ENCODE measurements around the gene CYFIP2. TPM values are rescaled to one million over a fixed set of nuclear protein-coding genes. Genes with fewer than 3 reads are reported as not detected.

The CYFIP2 gene
- total RNA-seq, 4 donors from 2014 or later, result 46.5 to 155 (median 57.2) TPM

DNA sequence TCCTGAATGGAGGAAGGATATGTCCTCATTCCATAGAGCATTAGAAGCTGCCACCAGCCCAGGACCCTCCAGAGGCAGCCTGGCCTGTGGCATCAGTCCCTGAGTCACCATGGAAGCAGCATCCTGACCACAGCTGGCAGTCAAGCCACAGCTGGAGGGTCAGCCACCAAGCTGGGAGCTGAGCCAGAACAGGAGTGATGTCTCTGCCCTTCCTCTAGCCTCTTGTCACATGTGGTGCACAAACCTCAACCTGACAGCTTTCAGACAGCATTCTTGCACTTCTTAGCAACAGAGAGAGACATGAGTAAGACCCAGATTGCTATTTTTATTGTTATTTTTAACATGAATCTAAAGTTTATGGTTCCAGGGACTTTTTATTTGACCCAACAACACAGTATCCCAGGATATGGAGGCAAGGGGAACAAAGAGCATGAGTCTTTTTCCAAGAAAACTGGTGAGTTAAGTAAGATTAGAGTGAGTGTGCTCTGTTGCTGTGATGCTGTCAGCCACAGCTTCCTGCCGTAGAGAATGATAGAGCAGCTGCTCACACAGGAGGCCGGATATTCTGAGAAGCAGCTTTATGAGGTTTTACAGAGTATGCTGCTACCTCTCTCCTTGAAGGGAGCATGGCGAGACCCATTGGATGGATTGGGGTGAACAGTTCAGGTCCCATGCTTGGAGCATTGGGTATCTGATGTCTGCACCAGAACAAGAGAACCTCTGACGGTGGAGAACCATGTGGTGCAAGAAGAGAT is 13.0 kb upstream of the CYFIP2 start:
- peak; percentile 52 to 71 (median 57) for DNase-seq
- no peak overlapping the region for H3K4me3 ChIP-seq
- peak overlapping the region; percentile 9 to 54 (median 34) for H3K27ac ChIP-seq
- H3K4me1 ChIP-seq, result peaks cover 0 to 10% (median 2%) of the 10 kb centered on the region in 4 donors
- no peaks in the 10 kb centered on the region for H3K27me3 ChIP-seq
- TF ChIP-seq POLR2A (IDR thresholded peaks at IDR 0.05), result no peak
- TF ChIP-seq, protein P1, sequence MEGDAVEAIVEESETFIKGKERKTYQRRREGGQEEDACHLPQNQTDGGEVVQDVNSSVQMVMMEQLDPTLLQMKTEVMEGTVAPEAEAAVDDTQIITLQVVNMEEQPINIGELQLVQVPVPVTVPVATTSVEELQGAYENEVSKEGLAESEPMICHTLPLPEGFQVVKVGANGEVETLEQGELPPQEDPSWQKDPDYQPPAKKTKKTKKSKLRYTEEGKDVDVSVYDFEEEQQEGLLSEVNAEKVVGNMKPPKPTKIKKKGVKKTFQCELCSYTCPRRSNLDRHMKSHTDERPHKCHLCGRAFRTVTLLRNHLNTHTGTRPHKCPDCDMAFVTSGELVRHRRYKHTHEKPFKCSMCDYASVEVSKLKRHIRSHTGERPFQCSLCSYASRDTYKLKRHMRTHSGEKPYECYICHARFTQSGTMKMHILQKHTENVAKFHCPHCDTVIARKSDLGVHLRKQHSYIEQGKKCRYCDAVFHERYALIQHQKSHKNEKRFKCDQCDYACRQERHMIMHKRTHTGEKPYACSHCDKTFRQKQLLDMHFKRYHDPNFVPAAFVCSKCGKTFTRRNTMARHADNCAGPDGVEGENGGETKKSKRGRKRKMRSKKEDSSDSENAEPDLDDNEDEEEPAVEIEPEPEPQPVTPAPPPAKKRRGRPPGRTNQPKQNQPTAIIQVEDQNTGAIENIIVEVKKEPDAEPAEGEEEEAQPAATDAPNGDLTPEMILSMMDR (IDR thresholded peaks at IDR 0.05), result no peak
- no peaks in the 10 kb centered on the region for H3K36me3 ChIP-seq
- no peaks in the 10 kb centered on the region for H3K9me3 ChIP-seq

DNA sequence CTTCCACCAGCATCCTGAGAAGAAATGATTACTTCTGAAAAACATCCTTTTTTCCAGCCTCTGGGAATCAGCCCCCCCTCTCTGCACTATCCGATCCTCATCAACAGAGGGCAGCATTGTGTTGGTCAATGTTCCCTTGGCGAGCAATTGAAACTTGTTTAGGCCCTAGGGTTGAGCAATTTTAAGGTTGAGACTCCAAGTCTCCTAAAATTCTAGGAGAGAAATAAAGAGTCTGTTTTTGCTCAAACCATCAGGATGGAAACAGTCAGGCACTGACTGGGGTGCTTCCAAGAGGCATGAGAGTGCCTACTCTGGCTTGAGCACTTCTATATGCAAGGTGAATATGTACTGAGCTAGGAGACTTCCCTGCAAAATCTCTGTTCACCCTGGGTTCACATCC is 12.4 kb upstream of the CYFIP2 start:
- Histone ChIP-seq H3K27ac (peak overlapping the region in 1 of 4 donors; percentile 54), H3K36me3 (no peaks in the 10 kb centered on the region), H3K27me3 (no peaks in the 10 kb centered on the region), H3K4me1 (peaks cover 0 to 10% (median 2%) of the 10 kb centered on the region in 4 donors), H3K4me3 (no peak overlapping the region), H3K9me3 (no peaks in the 10 kb centered on the region)
- TF ChIP-seq, protein P1 (IDR thresholded peaks at IDR 0.05), result peak; percentile 70 to 91 (median 88)
- no peak for TF ChIP-seq POLR2A (IDR thresholded peaks at IDR 0.05)
- DNase-seq, result peak in 2 of 3 donors; percentile 47 to 75

DNA sequence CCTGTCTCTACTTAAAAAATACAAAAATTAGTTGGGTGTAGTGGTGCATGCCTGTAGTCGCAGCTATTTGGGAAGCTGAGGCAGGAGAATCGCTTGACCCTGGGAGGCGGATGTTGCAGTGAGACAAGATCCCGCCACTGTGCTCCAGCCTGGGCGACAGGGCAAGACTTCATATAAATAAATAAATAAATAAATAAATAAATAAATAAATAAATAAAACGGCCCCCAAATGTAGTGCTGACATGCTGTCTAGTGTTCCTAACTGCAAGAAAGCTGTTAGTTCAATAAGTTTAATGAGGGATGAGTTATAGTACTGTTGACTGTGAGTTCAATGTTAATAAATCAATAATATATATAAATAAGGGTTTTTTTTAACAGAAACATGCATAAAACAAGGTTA is 7.5 kb upstream of the CYFIP2 start:
- Histone ChIP-seq H3K4me1 (no peaks in the 10 kb centered on the region), H3K36me3 (no peaks in the 10 kb centered on the region), H3K9me3 (no peaks in the 10 kb centered on the region), H3K4me3 (no peak overlapping the region), H3K27me3 (no peaks in the 10 kb centered on the region), H3K27ac (no peak overlapping the region)
- no peak for DNase-seq
- TF ChIP-seq, protein P1 (IDR thresholded peaks at IDR 0.05), result no peak
- no peak for TF ChIP-seq POLR2A (IDR thresholded peaks at IDR 0.05)

DNA sequence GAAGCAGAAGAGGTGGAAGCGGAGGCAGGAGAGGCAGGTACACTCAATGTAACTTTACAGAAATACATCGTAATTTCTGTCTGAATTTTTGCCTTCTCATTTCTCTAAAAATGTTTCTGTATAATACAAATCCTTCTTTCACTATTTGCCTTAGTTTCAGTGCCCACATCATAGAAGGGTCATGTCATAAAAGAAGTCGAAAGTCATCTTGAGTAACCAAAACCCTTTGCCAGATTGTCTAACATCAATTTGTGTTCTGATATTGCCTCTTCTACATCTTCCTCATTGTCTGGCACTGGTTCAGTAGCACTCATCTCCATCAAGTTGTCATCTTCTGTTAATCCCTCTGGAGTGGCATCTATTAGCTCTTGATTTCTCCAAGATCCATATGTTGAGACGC is 6.2 kb upstream of the CYFIP2 start:
- Histone ChIP-seq H3K27me3 (no peaks in the 10 kb centered on the region), H3K4me3 (no peak overlapping the region), H3K27ac (no peak overlapping the region), H3K9me3 (no peaks in the 10 kb centered on the region), H3K36me3 (no peaks in the 10 kb centered on the region), H3K4me1 (no peaks in the 10 kb centered on the region)
- TF ChIP-seq POLR2A (IDR thresholded peaks at IDR 0.05), result no peak
- TF ChIP-seq, protein P1 (IDR thresholded peaks at IDR 0.05), result no peak
- DNase-seq, result no peak

DNA sequence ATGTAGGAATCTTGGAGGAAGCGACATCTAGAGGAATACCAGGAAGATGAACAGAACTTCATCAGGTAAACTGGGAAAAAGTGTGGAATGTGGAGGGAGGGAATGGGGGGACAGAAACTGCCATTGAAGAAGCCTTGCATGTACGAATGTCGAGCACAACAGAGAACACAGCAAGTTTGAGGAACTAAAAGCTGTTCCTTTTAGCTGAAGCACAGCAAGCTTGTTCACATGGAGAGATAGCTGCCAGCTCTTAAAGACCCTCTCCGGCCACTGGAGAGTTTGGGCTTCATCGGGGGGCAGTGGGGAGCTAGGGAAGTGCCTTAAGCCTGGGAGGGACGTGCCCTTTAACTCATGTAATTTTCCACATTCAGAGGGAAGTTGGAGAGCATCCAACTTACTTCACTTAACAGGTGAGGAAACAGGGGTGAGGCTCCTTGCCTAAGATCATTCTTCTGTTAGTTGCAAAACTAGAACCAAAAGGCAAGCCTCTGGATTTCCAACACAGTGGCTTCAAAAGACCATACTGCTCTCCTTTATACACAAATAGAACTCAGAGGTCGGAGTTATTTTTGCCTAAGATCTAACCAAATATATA is 2.3 kb upstream of the CYFIP2 start:
- H3K27me3 ChIP-seq, result no peaks in the 10 kb centered on the region
- no peak overlapping the region for H3K27ac ChIP-seq
- no peak overlapping the region for H3K4me3 ChIP-seq
- no peaks in the 10 kb centered on the region for H3K36me3 ChIP-seq
- H3K4me1 ChIP-seq, result peaks cover 0 to 16% (median 12%) of the 10 kb centered on the region in 4 donors
- H3K9me3 ChIP-seq, result no peaks in the 10 kb centered on the region
- DNase-seq, result no peak
- TF ChIP-seq, protein P1 (IDR thresholded peaks at IDR 0.05), result no peak
- TF ChIP-seq POLR2A (IDR thresholded peaks at IDR 0.05), result no peak

Data from Peyer's patch (tissue), 4 donors.